MCF 10A (cell line): ENCODE data around the gene RPS19BP1. TPM values are rescaled to one million over a fixed set of nuclear protein-coding genes. Genes with fewer than 3 reads are reported as not detected.
A peak's percentile ranks its signal among the peaks of the same experiment; 100 is the strongest.

ENCODE experiments used
- BruUV-seq: library from RNA; stranded (reverse); fragments of 400-500 nt; replicated peaks from 2 replicates; lab custom pipeline; 2021; lab: Mats Ljungman, UMichigan
- CTCF ChIA-PET: fragments of 300-600 bp; sonication (Branson Sonifier 250); formaldehyde crosslinking; extraction: SDS; loops from one replicate; lab custom pipeline; 2021; ENCODE audit warnings: antibody characterized with exemption, inconsistent platforms; lab: Yijun Ruan, JAX
- POLR2A ChIA-PET: fragments of 300-600, 350-650 bp; sonication (Branson Sonifier 250); formaldehyde crosslinking; extraction: SDS; loops from one replicate; lab custom pipeline; 2020; ENCODE audit warnings: antibody characterized with exemption, inconsistent platforms; lab: Yijun Ruan, JAX
- DNase-seq: peaks from one replicate; pipeline ENCODE4 v3.0.0-alpha.2; 2018; ENCODE audit not compliant: unreplicated experiment
- H3K27ac Mint-ChIP-seq: one replicate; pipeline ENCODE4 v1.8.0; 2022; ENCODE audit warnings: mild to moderate bottlenecking, low read depth, mixed read lengths; ENCODE audit not compliant: unreplicated experiment
- H3K27me3 Mint-ChIP-seq: one replicate; pipeline ENCODE4 v1.8.0; 2022; ENCODE audit warnings: mixed read lengths; ENCODE audit not compliant: insufficient read depth, unreplicated experiment
- H3K36me3 Mint-ChIP-seq: one replicate; pipeline ENCODE4 v1.8.0; 2022; ENCODE audit warnings: mild to moderate bottlenecking, moderate library complexity, mixed read lengths; ENCODE audit not compliant: insufficient read depth, unreplicated experiment
- H3K4me1 Mint-ChIP-seq: one replicate; pipeline ENCODE4 v1.8.0; 2022; ENCODE audit warnings: mixed read lengths; ENCODE audit not compliant: insufficient read depth, unreplicated experiment
- H3K4me3 Mint-ChIP-seq: one replicate; pipeline ENCODE4 v1.8.0; 2022; ENCODE audit warnings: mild to moderate bottlenecking, moderate library complexity, mixed read lengths; ENCODE audit not compliant: unreplicated experiment
- H3K9me3 Mint-ChIP-seq: one replicate; pipeline ENCODE4 v1.8.0; 2022; ENCODE audit warnings: mixed read lengths; ENCODE audit not compliant: unreplicated experiment
- CTCF ChIP-seq: fragments of 200-600 bp; IDR thresholded peaks from one replicate; pipeline ENCODE4 v1.8.0; 2022; ENCODE audit warnings: antibody characterized with exemption, mild to moderate bottlenecking; ENCODE audit not compliant: unreplicated experiment
- intact Hi-C: fragments of 100-400 bp; cut with micrococcal nuclease; formaldehyde crosslinking; loops from 2 replicates; pipeline ENCODE4 v1.14.1; 2022
- total RNA-seq: library from RNA; stranded (reverse); gene quantifications from 2 replicates; pipeline ENCODE4 v1.2.3, GENCODE V29; 2022

The RPS19BP1 gene
- total RNA-seq, 1 experiment from 2014 or later: 104 TPM

- Mint-ChIP-seq H3K27ac (peak overlapping the region; percentile 53), H3K4me3 (peak overlapping the region; percentile 79), H3K36me3 (peaks cover 29% of the 10 kb centered on the region), H3K9me3 (no peaks in the 10 kb centered on the region), H3K27me3 (no peaks in the 10 kb centered on the region), H3K4me1 (peaks cover 24% of the 10 kb centered on the region)
- no peak for DNase-seq
- intact Hi-C loops: loop anchor here (2.0 kb wide), 1 partner anchor 19 kb away; the partner anchor contains the start of gene ATF4
- no TSS peak for BruUV-seq
- TF ChIP-seq CTCF: no peak
- ChIA-PET CTCF (interaction anchor here (0.6 to 2.0 kb wide), 9 partner anchors 8 to 820 kb away, joined by 3 to 8 read pairs (median 4); partner anchors contain the start of gene TOMM22), POLR2A (interaction anchor here (0.6 to 4.3 kb wide), 22 partner anchors 11 to 1041 kb away, joined by 3 to 58 read pairs (median 5); partner anchors contain the start of genes ATF4, RPL3, RPS19BP1 and TNRC6B)
Measured at GRCh38 chr22:39501644-39502108, 30.9 kb downstream of the RPS19BP1 start.

GRCh38 chr22:39500101-39500500, 32.4 kb downstream of the RPS19BP1 start:
- H3K9me3 Mint-ChIP-seq: no peaks in the 10 kb centered on the region
- CTCF ChIA-PET: no interaction called here
- intact Hi-C loops: no loop called here
- peaks cover 13% of the 10 kb centered on the region for H3K4me1 Mint-ChIP-seq
- BruUV-seq: no TSS peak
- DNase-seq: no peak
- POLR2A ChIA-PET: interaction anchor here (1.1 to 4.1 kb wide), 2 partner anchors 10 to 20 kb away, joined by 4 to 58 read pairs; partner anchors contain the start of gene ATF4
- TF ChIP-seq CTCF: no peak
- peaks cover 13% of the 10 kb centered on the region for H3K36me3 Mint-ChIP-seq
- no peak overlapping the region for H3K27ac Mint-ChIP-seq
- H3K4me3 Mint-ChIP-seq: no peak overlapping the region
- no peaks in the 10 kb centered on the region for H3K27me3 Mint-ChIP-seq

GRCh38 chr22:39498802-39499201, 33.7 kb downstream of the RPS19BP1 start:
- ChIA-PET POLR2A (interaction anchor here (0.6 to 2.2 kb wide), 2 partner anchors 21 to 792 kb away, joined by 4 to 11 read pairs; partner anchors contain the start of gene ATF4), CTCF (interaction anchor here (1.6 kb wide), 1 partner anchor 30 kb away, joined by 4 read pairs; no protein-coding TSS in a partner anchor)
- Mint-ChIP-seq H3K4me3 (no peak overlapping the region), H3K27ac (no peak overlapping the region), H3K9me3 (no peaks in the 10 kb centered on the region), H3K4me1 (peaks cover 13% of the 10 kb centered on the region), H3K36me3 (peaks cover under 1% of the 10 kb centered on the region), H3K27me3 (no peaks in the 10 kb centered on the region)
- intact Hi-C loops: no loop called here
- BruUV-seq: no TSS peak
- DNase-seq: no peak
- no peak for TF ChIP-seq CTCF

GRCh38 chr22:39498368-39498767, 34.2 kb downstream of the RPS19BP1 start:
- DNase-seq: no peak
- H3K27ac Mint-ChIP-seq: no peak overlapping the region
- POLR2A ChIA-PET: interaction anchor here (2.2 kb wide), 1 partner anchor 22 kb away, joined by 11 read pairs; the partner anchor contains the start of gene ATF4
- TF ChIP-seq CTCF: no peak
- intact Hi-C loops: no loop called here
- no peaks in the 10 kb centered on the region for H3K27me3 Mint-ChIP-seq
- no peaks in the 10 kb centered on the region for H3K9me3 Mint-ChIP-seq
- H3K36me3 Mint-ChIP-seq: no peaks in the 10 kb centered on the region
- CTCF ChIA-PET: interaction anchor here (0.6 to 3.0 kb wide), 5 partner anchors 14 to 539 kb away, joined by 3 to 16 read pairs (median 4); no protein-coding TSS in a partner anchor
- peaks cover 9% of the 10 kb centered on the region for H3K4me1 Mint-ChIP-seq
- BruUV-seq: no TSS peak
- no peak overlapping the region for H3K4me3 Mint-ChIP-seq
